Measurements from ENCODE around the gene PPP1R14D. TPM values are rescaled to one million over a fixed set of nuclear protein-coding genes. Genes with fewer than 3 reads are reported as not detected.

The PPP1R14D gene
- total and polyA plus RNA-seq, 5 experiments from 2014 or later = not detected

GRCh38 chr15:40846841-40847222, 18.3 kb upstream of the PPP1R14D start:
- Mint-ChIP-seq H3K27ac (peak overlapping the region in 3 of 10 donors; percentile 20 to 64 (median 53)), H3K4me3 (peak overlapping the region in 1 of 10 donors; percentile 13), H3K36me3 (no peaks in the 10 kb centered on the region)

GRCh38 chr15:40845511-40846284, 17.2 kb upstream of the PPP1R14D start:
- ATAC-seq (no peak), DNase-seq (no peak)
- Mint-ChIP-seq H3K4me3 (peak overlapping the region in 7 of 10 donors; percentile 13 to 50 (median 32)), H3K9me3 (no peaks in the 10 kb centered on the region), H3K27ac (no peak overlapping the region), H3K27me3 (peaks cover 3 to 16% (median 9%) of the 10 kb centered on the region in 5 donors), H3K4me1 (peaks cover 9 to 37% (median 16%) of the 10 kb centered on the region in 4 donors), H3K36me3 (no peaks in the 10 kb centered on the region)
- POLR2A ChIA-PET = no interaction called here

More at GRCh38 chr15:40846841-40847222, 18.3 kb upstream of the PPP1R14D start:
- Mint-ChIP-seq H3K4me1 (peaks cover 9 to 37% (median 16%) of the 10 kb centered on the region in 4 donors), H3K9me3 (no peaks in the 10 kb centered on the region), H3K27me3 (peaks cover 3 to 16% (median 9%) of the 10 kb centered on the region in 5 donors)
- DNase-seq (no peak), ATAC-seq (no peak)
- POLR2A ChIA-PET = no interaction called here

GRCh38 chr15:40845036-40845435, 16.5 kb upstream of the PPP1R14D start:
- no peaks in the 10 kb centered on the region for H3K9me3 Mint-ChIP-seq
- peaks cover 3 to 16% (median 9%) of the 10 kb centered on the region in 5 donors for H3K27me3 Mint-ChIP-seq
- no peak for DNase-seq
- peak overlapping the region; percentile 66 to 85 (median 80) for H3K4me3 Mint-ChIP-seq
- POLR2A ChIA-PET = no interaction called here
- no peak for ATAC-seq
- H3K27ac Mint-ChIP-seq = peak overlapping the region in 2 of 10 donors; percentile 31 to 72
- no peaks in the 10 kb centered on the region for H3K36me3 Mint-ChIP-seq
- peaks cover 9 to 37% (median 16%) of the 10 kb centered on the region in 4 donors for H3K4me1 Mint-ChIP-seq

GRCh38 chr15:40844696-40845030, 16.2 kb upstream of the PPP1R14D start:
- Mint-ChIP-seq H3K9me3 (no peaks in the 10 kb centered on the region), H3K27me3 (peaks cover 3 to 16% (median 9%) of the 10 kb centered on the region in 5 donors), H3K4me1 (peaks cover 9 to 37% (median 16%) of the 10 kb centered on the region in 4 donors), H3K4me3 (peak overlapping the region; percentile 66 to 85 (median 80)), H3K36me3 (no peaks in the 10 kb centered on the region), H3K27ac (peak overlapping the region in 2 of 10 donors; percentile 31 to 72)
- ATAC-seq (peak; percentile 75 to 76), DNase-seq (peak in 6 of 10 donors; percentile 5 to 68 (median 26))
- POLR2A ChIA-PET = no interaction called here

- POLR2A ChIA-PET = no interaction called here
- DNase-seq = peak in 4 of 10 donors; percentile 10 to 34 (median 24)
- peak within 1 kb of the TSS; percentile 71 to 88 (median 80) for H3K4me3 Mint-ChIP-seq
- H3K27ac Mint-ChIP-seq = peak within 1 kb of the TSS in 3 of 10 donors; percentile 18 to 72 (median 31)
- no peaks in the 10 kb centered on the region for H3K9me3 Mint-ChIP-seq
- peak; percentile 67 to 74 for ATAC-seq
- peaks cover 9 to 37% (median 16%) of the 10 kb centered on the region in 4 donors for H3K4me1 Mint-ChIP-seq
- H3K27me3 Mint-ChIP-seq = peaks cover 3 to 16% (median 9%) of the 10 kb centered on the region in 5 donors
- H3K36me3 Mint-ChIP-seq = no peaks in the 10 kb centered on the region
These were observed 15.6 kb upstream of the PPP1R14D start, which contains the start of gene SPINT1 for GRCh38 chr15:40843885-40844695. Gene SPINT1 (plus strand): TSS chr15:40844048. CDS start chr15:40844555, 507 bp downstream.

GRCh38 chr15:40843261-40843884, 14.9 kb upstream of the PPP1R14D start:
- POLR2A ChIA-PET = no interaction called here

GRCh38 chr15:40841741-40842140, 13.2 kb upstream of the PPP1R14D start:
- no peak overlapping the region for H3K27ac Mint-ChIP-seq
- DNase-seq = no peak
- no peaks in the 10 kb centered on the region for H3K36me3 Mint-ChIP-seq
- ATAC-seq = no peak
- H3K4me3 Mint-ChIP-seq = no peak overlapping the region
- peaks cover 3 to 16% (median 9%) of the 10 kb centered on the region in 5 donors for H3K27me3 Mint-ChIP-seq
- H3K4me1 Mint-ChIP-seq = peaks cover 6 to 22% (median 8%) of the 10 kb centered on the region in 4 donors
- no peaks in the 10 kb centered on the region for H3K9me3 Mint-ChIP-seq
- POLR2A ChIA-PET = interaction anchor here (0.6 kb wide), 1 partner anchor 37 kb away, joined by 3 read pairs; no protein-coding TSS in a partner anchor

More at GRCh38 chr15:40843261-40843884, 14.9 kb upstream of the PPP1R14D start:
- H3K9me3 Mint-ChIP-seq = no peaks in the 10 kb centered on the region
- ATAC-seq (no peak), DNase-seq (no peak)
- H3K4me1 Mint-ChIP-seq = peaks cover 9 to 37% (median 16%) of the 10 kb centered on the region in 4 donors
- H3K27me3 Mint-ChIP-seq = peaks cover 3 to 16% (median 9%) of the 10 kb centered on the region in 5 donors
- peak overlapping the region; percentile 71 to 88 (median 80) for H3K4me3 Mint-ChIP-seq
- H3K36me3 Mint-ChIP-seq = no peaks in the 10 kb centered on the region
- peak overlapping the region in 2 of 10 donors; percentile 18 to 43 for H3K27ac Mint-ChIP-seq

- no peaks in the 10 kb centered on the region for H3K36me3 Mint-ChIP-seq
- no peaks in the 10 kb centered on the region for H3K9me3 Mint-ChIP-seq
- POLR2A ChIA-PET = no interaction called here
- H3K4me3 Mint-ChIP-seq = no peak overlapping the region
- ATAC-seq = no peak
- DNase-seq = no peak
- no peak overlapping the region for H3K27ac Mint-ChIP-seq
- peaks cover 0 to 6% (median 4%) of the 10 kb centered on the region in 5 donors for H3K27me3 Mint-ChIP-seq
- H3K4me1 Mint-ChIP-seq = peaks cover 0 to 5% (median 3%) of the 10 kb centered on the region in 4 donors
These were observed 10.2 kb upstream of the PPP1R14D start for GRCh38 chr15:40838756-40839155.

- Mint-ChIP-seq H3K36me3 (no peaks in the 10 kb centered on the region), H3K27ac (no peak overlapping the region), H3K9me3 (no peaks in the 10 kb centered on the region), H3K4me1 (no peaks in the 10 kb centered on the region), H3K4me3 (no peak overlapping the region), H3K27me3 (no peaks in the 10 kb centered on the region)
- POLR2A ChIA-PET = no interaction called here
- DNase-seq (no peak), ATAC-seq (no peak)
These were observed 7.5 kb upstream of the PPP1R14D start for GRCh38 chr15:40836020-40836419.

- Mint-ChIP-seq H3K4me1 (no peaks in the 10 kb centered on the region), H3K27ac (no peak overlapping the region), H3K9me3 (no peaks in the 10 kb centered on the region), H3K27me3 (no peaks in the 10 kb centered on the region), H3K36me3 (no peaks in the 10 kb centered on the region), H3K4me3 (no peak overlapping the region)
- ATAC-seq (no peak), DNase-seq (no peak)
- POLR2A ChIA-PET = no interaction called here
These were observed 4.4 kb upstream of the PPP1R14D start for GRCh38 chr15:40832903-40833302.

- DNase-seq (no peak), ATAC-seq (no peak)
- Mint-ChIP-seq H3K4me3 (no peak overlapping the region), H3K9me3 (no peaks in the 10 kb centered on the region), H3K27me3 (no peaks in the 10 kb centered on the region), H3K36me3 (no peaks in the 10 kb centered on the region), H3K27ac (no peak overlapping the region), H3K4me1 (no peaks in the 10 kb centered on the region)
- POLR2A ChIA-PET = no interaction called here
These were observed 3.4 kb upstream of the PPP1R14D start for GRCh38 chr15:40831861-40832260.

GRCh38 chr15:40830884-40831283, 2.4 kb upstream of the PPP1R14D start:
- Mint-ChIP-seq H3K27me3 (no peaks in the 10 kb centered on the region), H3K4me1 (no peaks in the 10 kb centered on the region), H3K9me3 (no peaks in the 10 kb centered on the region), H3K27ac (no peak overlapping the region), H3K4me3 (no peak overlapping the region), H3K36me3 (no peaks in the 10 kb centered on the region)
- POLR2A ChIA-PET = no interaction called here
- ATAC-seq (no peak), DNase-seq (no peak)
